ENCODE measurements around the gene THADA.

DNA sequence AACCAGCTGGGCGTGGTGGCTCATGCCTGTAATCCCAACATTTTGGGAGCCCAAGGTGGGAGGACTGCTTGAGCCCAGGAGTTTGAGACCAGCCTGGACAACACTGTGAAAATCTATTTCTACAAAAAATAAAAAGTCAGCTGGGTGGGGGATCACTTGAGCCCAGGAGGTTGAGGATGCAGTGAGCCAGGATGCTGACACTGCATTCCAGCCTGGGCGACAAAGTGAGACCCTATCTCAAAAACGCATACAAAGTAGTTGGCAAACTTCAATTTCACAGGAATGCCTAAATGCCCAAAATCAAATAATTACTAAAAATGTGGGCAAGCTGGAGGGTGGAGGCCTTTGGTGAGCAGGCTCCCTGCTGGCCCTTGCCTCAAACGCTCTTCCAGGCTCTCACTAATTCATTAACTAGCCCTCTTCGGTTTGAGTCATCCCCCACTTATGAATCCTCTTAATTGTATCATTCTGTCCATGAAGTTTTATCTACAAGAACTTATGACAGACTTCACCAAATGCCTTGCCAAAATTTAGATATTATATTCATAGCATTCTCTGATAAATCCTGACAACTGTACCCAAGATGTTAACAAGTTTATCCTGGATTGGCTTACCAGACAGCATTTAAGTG is 300.8 kb downstream of the THADA start:
- TF ChIP-seq POLR2AphosphoS5 (IDR thresholded peaks at IDR 0.05; ENCODE audit: low read depth, low read length) (no peak), FOXP2 (optimal IDR thresholded peaks at IDR 0.05; ENCODE audit: borderline replicate concordance, extremely low read depth, extremely low read length, insufficient read depth) (no peak)
- TF ChIP-seq, protein P1, sequence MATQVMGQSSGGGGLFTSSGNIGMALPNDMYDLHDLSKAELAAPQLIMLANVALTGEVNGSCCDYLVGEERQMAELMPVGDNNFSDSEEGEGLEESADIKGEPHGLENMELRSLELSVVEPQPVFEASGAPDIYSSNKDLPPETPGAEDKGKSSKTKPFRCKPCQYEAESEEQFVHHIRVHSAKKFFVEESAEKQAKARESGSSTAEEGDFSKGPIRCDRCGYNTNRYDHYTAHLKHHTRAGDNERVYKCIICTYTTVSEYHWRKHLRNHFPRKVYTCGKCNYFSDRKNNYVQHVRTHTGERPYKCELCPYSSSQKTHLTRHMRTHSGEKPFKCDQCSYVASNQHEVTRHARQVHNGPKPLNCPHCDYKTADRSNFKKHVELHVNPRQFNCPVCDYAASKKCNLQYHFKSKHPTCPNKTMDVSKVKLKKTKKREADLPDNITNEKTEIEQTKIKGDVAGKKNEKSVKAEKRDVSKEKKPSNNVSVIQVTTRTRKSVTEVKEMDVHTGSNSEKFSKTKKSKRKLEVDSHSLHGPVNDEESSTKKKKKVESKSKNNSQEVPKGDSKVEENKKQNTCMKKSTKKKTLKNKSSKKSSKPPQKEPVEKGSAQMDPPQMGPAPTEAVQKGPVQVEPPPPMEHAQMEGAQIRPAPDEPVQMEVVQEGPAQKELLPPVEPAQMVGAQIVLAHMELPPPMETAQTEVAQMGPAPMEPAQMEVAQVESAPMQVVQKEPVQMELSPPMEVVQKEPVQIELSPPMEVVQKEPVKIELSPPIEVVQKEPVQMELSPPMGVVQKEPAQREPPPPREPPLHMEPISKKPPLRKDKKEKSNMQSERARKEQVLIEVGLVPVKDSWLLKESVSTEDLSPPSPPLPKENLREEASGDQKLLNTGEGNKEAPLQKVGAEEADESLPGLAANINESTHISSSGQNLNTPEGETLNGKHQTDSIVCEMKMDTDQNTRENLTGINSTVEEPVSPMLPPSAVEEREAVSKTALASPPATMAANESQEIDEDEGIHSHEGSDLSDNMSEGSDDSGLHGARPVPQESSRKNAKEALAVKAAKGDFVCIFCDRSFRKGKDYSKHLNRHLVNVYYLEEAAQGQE (IDR thresholded peaks at IDR 0.05; ENCODE audit: insufficient read depth in 1 of 2, low read depth in 2 of 2, low read length in 2 of 2), result no peak
